Astrocyte (in vitro differentiated cells and primary cell): ENCODE results near the gene VPS37D.

Experiments used
- CTCF ChIP-seq: IDR thresholded peaks from 2 replicates; pipeline ENCODE4 v1.5.1; 2011; ENCODE audit warnings: low read depth, mild to moderate bottlenecking, inconsistent platforms, low read length, moderate library complexity; ENCODE audit not compliant: insufficient read depth
- EZH2 ChIP-seq: IDR thresholded peaks from 2 replicates; pipeline ENCODE4 v1.6.1; 2012; ENCODE audit warnings: mild to moderate bottlenecking, low read length, inconsistent platforms; ENCODE audit not compliant: insufficient read depth

GRCh38 chr7:73647725-73648592, 19.7 kb upstream of the VPS37D start:
- no peak for TF ChIP-seq CTCF
- TF ChIP-seq EZH2 = peak; percentile 87
